ENCODE results near the gene UBE4A. TPM values are rescaled to one million over a fixed set of nuclear protein-coding genes. Genes with fewer than 3 reads are reported as not detected.
"Not testable (repeated sequence)": the region's sequence is repeated elsewhere in the genome, so short reads cannot be mapped to it uniquely, and the experiment has no call there.

UBE4A gene
- total and polyA plus RNA-seq, 4 donors: 32.0 to 62.8 (median 50.4) TPM

GRCh38 chr11:118396097-118396501, 36.7 kb downstream of the UBE4A start:
- H3K27me3 ChIP-seq (ENCODE audit: control insufficient read depth, insufficient read depth, low read length): no peaks in the 10 kb centered on the region
- H3K27ac ChIP-seq (ENCODE audit: low read depth, low read length): no peak overlapping the region
- 93% methylated on average over 3 of the region's 6 CpGs for whole genome bisulfite sequencing (ENCODE audit: insufficient coverage)
- H3K4me3 ChIP-seq (ENCODE audit: low read depth, low read length): no peak overlapping the region
- H3K9me3 ChIP-seq (ENCODE audit: control insufficient read depth, insufficient read depth, low read length): no peaks in the 10 kb centered on the region
- H3K36me3 ChIP-seq (ENCODE audit: control insufficient read depth, insufficient read depth, low read length): peaks cover 41% of the 10 kb centered on the region
- DNase-seq (ENCODE audit: low read depth in 4 of 6, low spot score in 6 of 6): no peak
- H3K4me1 ChIP-seq (ENCODE audit: control insufficient read depth, insufficient read depth, low read length): peaks cover 7% of the 10 kb centered on the region

DNA sequence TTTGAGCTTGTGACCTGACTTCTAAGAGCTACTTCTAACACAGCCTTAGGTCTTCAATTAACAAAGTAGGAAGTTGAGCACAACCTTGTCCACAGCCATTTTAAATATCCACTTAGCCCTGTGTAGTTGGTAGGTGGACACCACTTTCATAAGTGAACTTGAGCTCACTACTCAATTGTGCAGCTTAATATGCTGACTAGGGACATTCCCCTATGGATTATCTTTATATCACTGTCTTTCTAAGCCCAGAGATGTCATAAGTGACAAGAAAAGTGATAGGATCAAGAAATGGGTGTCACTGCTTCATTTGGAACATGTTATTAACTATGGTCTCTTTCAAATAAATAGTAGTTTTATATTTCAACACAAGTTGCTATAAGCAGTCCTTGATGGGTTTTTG, 38.0 kb downstream of the UBE4A start:
- Histone ChIP-seq H3K27ac (ENCODE audit: low read depth, low read length) (no peak overlapping the region), H3K4me3 (ENCODE audit: low read depth, low read length) (no peak overlapping the region), H3K27me3 (ENCODE audit: control insufficient read depth, insufficient read depth, low read length) (no peaks in the 10 kb centered on the region), H3K36me3 (ENCODE audit: control insufficient read depth, insufficient read depth, low read length) (peaks cover 34% of the 10 kb centered on the region), H3K4me1 (ENCODE audit: control insufficient read depth, insufficient read depth, low read length) (peaks cover 8% of the 10 kb centered on the region), H3K9me3 (ENCODE audit: control insufficient read depth, insufficient read depth, low read length) (no peaks in the 10 kb centered on the region)
- DNase-seq (ENCODE audit: low read depth in 4 of 6, low spot score in 6 of 6): no peak

DNA sequence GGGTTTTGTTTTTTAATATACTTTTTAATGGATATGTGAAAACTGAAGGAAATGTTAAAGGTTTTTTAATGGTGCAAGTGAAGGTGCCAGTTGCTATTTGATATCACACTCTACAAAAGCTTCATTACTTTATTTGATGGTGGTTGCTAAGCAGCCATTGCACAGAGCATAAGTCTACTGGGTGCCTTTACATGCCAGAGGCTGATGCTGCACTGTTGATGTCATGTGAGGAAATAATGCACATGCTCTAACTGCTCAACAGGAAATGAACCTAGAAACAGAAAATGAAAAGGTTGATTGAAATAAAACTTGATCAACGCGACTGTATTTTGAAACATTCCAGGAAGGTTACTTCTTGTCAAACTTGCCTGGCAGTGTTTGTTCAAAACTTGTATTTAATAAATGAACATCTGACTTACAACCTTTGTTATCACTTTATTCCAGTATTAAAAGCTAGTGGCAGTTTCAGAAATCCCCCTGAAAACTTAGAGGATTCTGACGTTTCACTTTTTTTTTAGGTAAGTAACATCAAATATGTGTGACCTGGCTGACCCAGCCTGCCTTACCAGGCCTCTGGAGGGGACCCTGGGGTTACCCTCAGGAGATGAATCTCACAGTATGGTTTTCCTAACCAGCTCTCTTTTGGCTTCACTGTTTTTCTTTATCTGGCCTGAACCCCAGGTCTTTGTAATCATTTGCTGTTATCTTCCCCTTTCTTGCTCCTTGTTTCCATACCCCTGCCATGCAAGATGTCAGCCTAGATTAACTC, 39.6 kb downstream of the UBE4A start:
- WGBS (ENCODE audit: insufficient coverage): no CpG with 5 or more reads among the region's 3 CpGs
- no peak overlapping the region for H3K27ac ChIP-seq (ENCODE audit: low read depth, low read length)
- peaks cover 20% of the 10 kb centered on the region for H3K36me3 ChIP-seq (ENCODE audit: control insufficient read depth, insufficient read depth, low read length)
- DNase-seq (ENCODE audit: low read depth in 4 of 6, low spot score in 6 of 6): peak in 1 of 6 donors; percentile 55
- H3K9me3 ChIP-seq (ENCODE audit: control insufficient read depth, insufficient read depth, low read length): no peaks in the 10 kb centered on the region
- H3K4me3 ChIP-seq (ENCODE audit: low read depth, low read length): no peak overlapping the region
- peaks cover 20% of the 10 kb centered on the region for H3K4me1 ChIP-seq (ENCODE audit: control insufficient read depth, insufficient read depth, low read length)
- no peaks in the 10 kb centered on the region for H3K27me3 ChIP-seq (ENCODE audit: control insufficient read depth, insufficient read depth, low read length)

- H3K4me3 ChIP-seq (ENCODE audit: low read depth, low read length): peak within 1 kb of the TSS; percentile 86
- H3K9me3 ChIP-seq (ENCODE audit: control insufficient read depth, insufficient read depth, low read length): no peaks in the 10 kb centered on the region
- H3K27me3 ChIP-seq (ENCODE audit: control insufficient read depth, insufficient read depth, low read length): no peaks in the 10 kb centered on the region
- peaks cover 3% of the 10 kb centered on the region for H3K36me3 ChIP-seq (ENCODE audit: control insufficient read depth, insufficient read depth, low read length)
- under 1% methylated on average over 51 of the region's 51 CpGs for WGBS (ENCODE audit: insufficient coverage)
- peaks cover 23% of the 10 kb centered on the region for H3K4me1 ChIP-seq (ENCODE audit: control insufficient read depth, insufficient read depth, low read length)
- H3K27ac ChIP-seq (ENCODE audit: low read depth, low read length): peak within 1 kb of the TSS; percentile 75
- peak; percentile 86 to 98 (median 93) for DNase-seq (ENCODE audit: low read depth in 4 of 6, low spot score in 6 of 6)
These were observed 41.9 kb downstream of the UBE4A start, which contains the start of gene ATP5MG for GRCh38 chr11:118401151-118401879. Gene ATP5MG, plus strand, starts transcription at chr11:118401606. Its CDS starts 60 bp downstream, at chr11:118401666.

GRCh38 chr11:118401880-118402590, 42.6 kb downstream of the UBE4A start:
- no peak for DNase-seq (ENCODE audit: low read depth in 4 of 6, low spot score in 6 of 6)
- Histone ChIP-seq H3K9me3 (ENCODE audit: control insufficient read depth, insufficient read depth, low read length) (no peaks in the 10 kb centered on the region), H3K36me3 (ENCODE audit: control insufficient read depth, insufficient read depth, low read length) (peaks cover 3% of the 10 kb centered on the region), H3K4me3 (ENCODE audit: low read depth, low read length) (peak overlapping the region; percentile 86), H3K27ac (ENCODE audit: low read depth, low read length) (peak overlapping the region; percentile 75), H3K4me1 (ENCODE audit: control insufficient read depth, insufficient read depth, low read length) (peaks cover 23% of the 10 kb centered on the region), H3K27me3 (ENCODE audit: control insufficient read depth, insufficient read depth, low read length) (no peaks in the 10 kb centered on the region)
- WGBS (ENCODE audit: insufficient coverage): 0% methylated on average over 11 of the region's 22 CpGs

GRCh38 chr11:118402594-118402993, 43.2 kb downstream of the UBE4A start:
- Histone ChIP-seq H3K4me3 (ENCODE audit: low read depth, low read length) (peak overlapping the region; percentile 86), H3K4me1 (ENCODE audit: control insufficient read depth, insufficient read depth, low read length) (peaks cover 23% of the 10 kb centered on the region)
- not testable (repeated sequence) for DNase-seq (ENCODE audit: low read depth in 4 of 6, low spot score in 6 of 6); H3K9me3 ChIP-seq (ENCODE audit: control insufficient read depth, insufficient read depth, low read length); H3K27ac ChIP-seq (ENCODE audit: low read depth, low read length); H3K27me3 ChIP-seq (ENCODE audit: control insufficient read depth, insufficient read depth, low read length); H3K36me3 ChIP-seq (ENCODE audit: control insufficient read depth, insufficient read depth, low read length)
- WGBS (ENCODE audit: insufficient coverage): 97% methylated on average over 6 of the region's 7 CpGs

- WGBS (ENCODE audit: insufficient coverage): 43% methylated on average over 7 of the region's 7 CpGs
- H3K4me1 ChIP-seq (ENCODE audit: control insufficient read depth, insufficient read depth, low read length): peaks cover 16% of the 10 kb centered on the region
- H3K9me3 ChIP-seq (ENCODE audit: control insufficient read depth, insufficient read depth, low read length): no peaks in the 10 kb centered on the region
- no peak overlapping the region for H3K4me3 ChIP-seq (ENCODE audit: low read depth, low read length)
- DNase-seq (ENCODE audit: low read depth in 4 of 6, low spot score in 6 of 6): peak in 1 of 6 donors; percentile 40
- no peak overlapping the region for H3K27ac ChIP-seq (ENCODE audit: low read depth, low read length)
- H3K36me3 ChIP-seq (ENCODE audit: control insufficient read depth, insufficient read depth, low read length): peaks cover 11% of the 10 kb centered on the region
- H3K27me3 ChIP-seq (ENCODE audit: control insufficient read depth, insufficient read depth, low read length): no peaks in the 10 kb centered on the region
These were observed 47.3 kb downstream of the UBE4A start for GRCh38 chr11:118406599-118407166.

GRCh38 chr11:118410055-118410745, 50.8 kb downstream of the UBE4A start:
- H3K27me3 ChIP-seq (ENCODE audit: control insufficient read depth, insufficient read depth, low read length): no peaks in the 10 kb centered on the region
- WGBS (ENCODE audit: insufficient coverage): 100% methylated on average over 3 of the region's 7 CpGs
- H3K36me3 ChIP-seq (ENCODE audit: control insufficient read depth, insufficient read depth, low read length): peaks cover 18% of the 10 kb centered on the region
- no peak overlapping the region for H3K27ac ChIP-seq (ENCODE audit: low read depth, low read length)
- no peak overlapping the region for H3K4me3 ChIP-seq (ENCODE audit: low read depth, low read length)
- H3K9me3 ChIP-seq (ENCODE audit: control insufficient read depth, insufficient read depth, low read length): no peaks in the 10 kb centered on the region
- peaks cover 3% of the 10 kb centered on the region for H3K4me1 ChIP-seq (ENCODE audit: control insufficient read depth, insufficient read depth, low read length)
- DNase-seq (ENCODE audit: low read depth in 4 of 6, low spot score in 6 of 6): no peak

- Histone ChIP-seq H3K27ac (ENCODE audit: low read depth, low read length) (no peak overlapping the region), H3K4me1 (ENCODE audit: control insufficient read depth, insufficient read depth, low read length) (no peaks in the 10 kb centered on the region), H3K36me3 (ENCODE audit: control insufficient read depth, insufficient read depth, low read length) (peaks cover 15% of the 10 kb centered on the region), H3K27me3 (ENCODE audit: control insufficient read depth, insufficient read depth, low read length) (no peaks in the 10 kb centered on the region), H3K4me3 (ENCODE audit: low read depth, low read length) (no peak overlapping the region), H3K9me3 (ENCODE audit: control insufficient read depth, insufficient read depth, low read length) (no peaks in the 10 kb centered on the region)
- DNase-seq (ENCODE audit: low read depth in 4 of 6, low spot score in 6 of 6): no peak
- WGBS (ENCODE audit: insufficient coverage): no CpG with 5 or more reads among the region's 4 CpGs
These were observed 52.1 kb downstream of the UBE4A start for GRCh38 chr11:118411530-118411929.

Measured in spinal cord (tissue), 10 donors.